Measurements from ENCODE around the gene IHH.

Gene IHH

GRCh38 chr2:219037783-219038499, 22.8 kb downstream of the IHH start:
- no peak for DNase-seq (ENCODE audit: low spot score)

GRCh38 chr2:219035942-219036341, 24.8 kb downstream of the IHH start:
- DNase-seq (ENCODE audit: low spot score): no peak

- no peak for DNase-seq (ENCODE audit: low spot score)
Measured at GRCh38 chr2:219034823-219035222, 25.9 kb downstream of the IHH start.

- DNase-seq (ENCODE audit: low spot score): no peak
Measured at GRCh38 chr2:219032051-219032745, 28.5 kb downstream of the IHH start.

- no peak for DNase-seq (ENCODE audit: low spot score)
Measured at GRCh38 chr2:219031005-219031738, 29.5 kb downstream of the IHH start.

GRCh38 chr2:219030177-219030940, 30.4 kb downstream of the IHH start:
- no peak for DNase-seq (ENCODE audit: low spot score)

GRCh38 chr2:219029829-219030165, 30.9 kb downstream of the IHH start:
- DNase-seq (ENCODE audit: low spot score): peak; percentile 78

GRCh38 chr2:219028996-219029828, 31.5 kb downstream of the IHH start:
- no peak for DNase-seq (ENCODE audit: low spot score)

GRCh38 chr2:219028141-219028540, 32.6 kb downstream of the IHH start:
- DNase-seq (ENCODE audit: low spot score): no peak

- DNase-seq (ENCODE audit: low spot score): no peak
Measured at GRCh38 chr2:219027511-219028055, 33.1 kb downstream of the IHH start.

GRCh38 chr2:219026946-219027345, 33.8 kb downstream of the IHH start:
- DNase-seq (ENCODE audit: low spot score): no peak

GRCh38 chr2:219025637-219026585, 34.8 kb downstream of the IHH start:
- DNase-seq (ENCODE audit: low spot score): no peak

GRCh38 chr2:219024059-219024458, 36.7 kb downstream of the IHH start:
- DNase-seq (ENCODE audit: low spot score): no peak

- no peak for DNase-seq (ENCODE audit: low spot score)
Measured at GRCh38 chr2:219023045-219023605, 37.6 kb downstream of the IHH start.

GRCh38 chr2:219022616-219023015, 38.1 kb downstream of the IHH start:
- no peak for DNase-seq (ENCODE audit: low spot score)

GRCh38 chr2:219022041-219022440, 38.7 kb downstream of the IHH start:
- DNase-seq (ENCODE audit: low spot score): no peak

GRCh38 chr2:219021591-219021990, 39.1 kb downstream of the IHH start:
- DNase-seq (ENCODE audit: low spot score): no peak

GRCh38 chr2:219020604-219021365, 39.9 kb downstream of the IHH start:
- DNase-seq (ENCODE audit: low spot score): no peak

- no peak for DNase-seq (ENCODE audit: low spot score)
Measured at GRCh38 chr2:219019436-219019835, 41.3 kb downstream of the IHH start.

All from hematopoietic multipotent progenitor cell treated with erythropoietin and hydrocortisone succinate and interleukin-3 and kit ligand, for 15 days (in vitro differentiated cells).